GM12878 (cell line): ENCODE results near the gene SH2D2A.

ENCODE experiments used
- BACH1 ChIP-seq: fragments of 450-650 bp; IDR thresholded peaks from 2 replicates; pipeline ENCODE4 v1.6.1; 2017; ENCODE audit warnings: mild to moderate bottlenecking, borderline replicate concordance
- BCL11A ChIP-seq: IDR thresholded peaks from 2 replicates; pipeline ENCODE4 v1.6.1; 2011; ENCODE audit warnings: low read depth, low read length
- POLR2AphosphoS5 ChIP-seq: IDR thresholded peaks from 2 replicates; pipeline ENCODE4 v1.6.1; 2011; ENCODE audit warnings: mild to moderate bottlenecking, low read length, inconsistent platforms
- RCOR1 ChIP-seq: conservative IDR thresholded peaks from 2 replicates; pipeline ENCODE4 v1.6.1; 2012; ENCODE audit warnings: low read depth, low read length, improper control_type of control experiment
- SMAD5 ChIP-seq: IDR thresholded peaks from 2 replicates; pipeline ENCODE4 v1.6.1; 2016; ENCODE audit warnings: antibody characterized with exemption, low read depth
- SP1 ChIP-seq: IDR thresholded peaks from one replicate; pipeline ENCODE4 v1.6.1; 2011; ENCODE audit warnings: low read depth, low read length
- ZNF274 ChIP-seq: IDR thresholded peaks from one replicate; pipeline ENCODE4 v1.8.0; 2011; ENCODE audit not compliant: insufficient read length, insufficient read depth
- TF ChIP-seq, protein P1 (sequence below): IDR thresholded peaks from 2 replicates; pipeline ENCODE4 v1.6.1; 2012; ENCODE audit warnings: low read depth, low read length, improper control_type of control experiment
- TF ChIP-seq, protein P2 (sequence below), 3 experiments: IDR thresholded peaks in 2 of 3; conservative IDR thresholded peaks in 1 of 3; 2 replicates each; pipeline ENCODE4 v1.5.1; 2011; ENCODE audit warnings: low read depth in 3 of 3, low read length in 3 of 3, mild to moderate bottlenecking in 3 of 3, control low read depth in 2 of 3, moderate library complexity in 2 of 3, inconsistent platforms in 1 of 3, mixed read lengths in 1 of 3; ENCODE audit not compliant: control insufficient read depth in 2 of 3, insufficient read depth in 1 of 3; ENCODE audit errors: extremely low read depth in 1 of 3
- TF ChIP-seq, protein P3 (sequence below): IDR thresholded peaks from 2 replicates; pipeline ENCODE4 v1.6.1; 2011; ENCODE audit warnings: mild to moderate bottlenecking, low read depth, low read length, moderate library complexity; ENCODE audit not compliant: insufficient replicate concordance
- TF ChIP-seq, protein P4 (sequence below): IDR thresholded peaks from 2 replicates; pipeline ENCODE4 v1.6.1; 2012; ENCODE audit warnings: low read depth, low read length, improper control_type of control experiment
- TF ChIP-seq, protein P5 (sequence below): fragments of 450-650 bp; IDR thresholded peaks from 2 replicates; pipeline ENCODE4 v1.6.1; 2017; ENCODE audit warnings: mild to moderate bottlenecking

DNA sequence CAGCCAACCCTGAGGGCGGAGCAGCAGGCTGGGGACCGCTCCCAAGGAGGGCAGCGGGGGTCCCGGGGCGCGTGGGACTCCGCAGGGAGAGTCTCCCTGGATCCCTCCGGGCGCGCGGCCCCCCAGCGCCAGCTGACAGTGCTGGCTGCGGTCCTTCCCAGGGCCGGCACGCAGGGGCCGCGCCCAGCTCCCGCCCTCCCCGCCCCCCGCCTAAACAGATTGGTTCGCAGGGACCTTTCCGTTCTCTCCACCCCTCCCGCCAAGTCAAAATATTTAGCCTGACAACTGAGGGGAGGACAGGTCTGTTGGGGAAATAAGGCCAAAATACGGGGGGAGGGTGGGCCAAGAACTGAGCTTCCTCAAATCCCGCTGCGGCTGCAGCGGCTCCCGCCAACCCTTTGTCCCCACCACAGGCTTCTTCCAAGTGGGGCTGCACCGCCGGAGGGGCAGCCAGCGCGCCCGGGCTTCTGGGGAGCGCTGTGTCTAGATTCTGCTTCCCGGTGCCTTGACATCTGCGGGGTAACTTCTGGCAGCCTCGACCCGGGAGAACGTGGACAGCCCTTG is 42.4 kb upstream of the SH2D2A start, which contains the start of gene INSRR:
- TF ChIP-seq POLR2AphosphoS5 (no peak), BACH1 (no peak), BCL11A (no peak), RCOR1 (no peak), SP1 (no peak), ZNF274 (no peak), SMAD5 (no peak)
- TF ChIP-seq, protein P1, sequence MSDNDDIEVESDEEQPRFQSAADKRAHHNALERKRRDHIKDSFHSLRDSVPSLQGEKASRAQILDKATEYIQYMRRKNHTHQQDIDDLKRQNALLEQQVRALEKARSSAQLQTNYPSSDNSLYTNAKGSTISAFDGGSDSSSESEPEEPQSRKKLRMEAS, result no peak
- TF ChIP-seq, protein P2, sequence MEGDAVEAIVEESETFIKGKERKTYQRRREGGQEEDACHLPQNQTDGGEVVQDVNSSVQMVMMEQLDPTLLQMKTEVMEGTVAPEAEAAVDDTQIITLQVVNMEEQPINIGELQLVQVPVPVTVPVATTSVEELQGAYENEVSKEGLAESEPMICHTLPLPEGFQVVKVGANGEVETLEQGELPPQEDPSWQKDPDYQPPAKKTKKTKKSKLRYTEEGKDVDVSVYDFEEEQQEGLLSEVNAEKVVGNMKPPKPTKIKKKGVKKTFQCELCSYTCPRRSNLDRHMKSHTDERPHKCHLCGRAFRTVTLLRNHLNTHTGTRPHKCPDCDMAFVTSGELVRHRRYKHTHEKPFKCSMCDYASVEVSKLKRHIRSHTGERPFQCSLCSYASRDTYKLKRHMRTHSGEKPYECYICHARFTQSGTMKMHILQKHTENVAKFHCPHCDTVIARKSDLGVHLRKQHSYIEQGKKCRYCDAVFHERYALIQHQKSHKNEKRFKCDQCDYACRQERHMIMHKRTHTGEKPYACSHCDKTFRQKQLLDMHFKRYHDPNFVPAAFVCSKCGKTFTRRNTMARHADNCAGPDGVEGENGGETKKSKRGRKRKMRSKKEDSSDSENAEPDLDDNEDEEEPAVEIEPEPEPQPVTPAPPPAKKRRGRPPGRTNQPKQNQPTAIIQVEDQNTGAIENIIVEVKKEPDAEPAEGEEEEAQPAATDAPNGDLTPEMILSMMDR (IDR thresholded peaks at IDR 0.05 in 2 of 3, conservative IDR thresholded peaks at IDR 0.05 in 1 of 3; ENCODE audit: control insufficient read depth in 2 of 3, extremely low read depth in 1 of 3, insufficient read depth in 1 of 3, low read depth in 3 of 3, low read length in 3 of 3), result no peak
- TF ChIP-seq, protein P3, sequence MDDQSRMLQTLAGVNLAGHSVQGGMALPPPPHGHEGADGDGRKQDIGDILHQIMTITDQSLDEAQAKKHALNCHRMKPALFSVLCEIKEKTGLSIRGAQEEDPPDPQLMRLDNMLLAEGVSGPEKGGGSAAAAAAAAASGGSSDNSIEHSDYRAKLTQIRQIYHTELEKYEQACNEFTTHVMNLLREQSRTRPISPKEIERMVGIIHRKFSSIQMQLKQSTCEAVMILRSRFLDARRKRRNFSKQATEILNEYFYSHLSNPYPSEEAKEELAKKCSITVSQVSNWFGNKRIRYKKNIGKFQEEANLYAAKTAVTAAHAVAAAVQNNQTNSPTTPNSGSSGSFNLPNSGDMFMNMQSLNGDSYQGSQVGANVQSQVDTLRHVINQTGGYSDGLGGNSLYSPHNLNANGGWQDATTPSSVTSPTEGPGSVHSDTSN, result no peak
- TF ChIP-seq, protein P4, sequence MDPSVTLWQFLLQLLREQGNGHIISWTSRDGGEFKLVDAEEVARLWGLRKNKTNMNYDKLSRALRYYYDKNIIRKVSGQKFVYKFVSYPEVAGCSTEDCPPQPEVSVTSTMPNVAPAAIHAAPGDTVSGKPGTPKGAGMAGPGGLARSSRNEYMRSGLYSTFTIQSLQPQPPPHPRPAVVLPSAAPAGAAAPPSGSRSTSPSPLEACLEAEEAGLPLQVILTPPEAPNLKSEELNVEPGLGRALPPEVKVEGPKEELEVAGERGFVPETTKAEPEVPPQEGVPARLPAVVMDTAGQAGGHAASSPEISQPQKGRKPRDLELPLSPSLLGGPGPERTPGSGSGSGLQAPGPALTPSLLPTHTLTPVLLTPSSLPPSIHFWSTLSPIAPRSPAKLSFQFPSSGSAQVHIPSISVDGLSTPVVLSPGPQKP, result no peak
- TF ChIP-seq, protein P5, sequence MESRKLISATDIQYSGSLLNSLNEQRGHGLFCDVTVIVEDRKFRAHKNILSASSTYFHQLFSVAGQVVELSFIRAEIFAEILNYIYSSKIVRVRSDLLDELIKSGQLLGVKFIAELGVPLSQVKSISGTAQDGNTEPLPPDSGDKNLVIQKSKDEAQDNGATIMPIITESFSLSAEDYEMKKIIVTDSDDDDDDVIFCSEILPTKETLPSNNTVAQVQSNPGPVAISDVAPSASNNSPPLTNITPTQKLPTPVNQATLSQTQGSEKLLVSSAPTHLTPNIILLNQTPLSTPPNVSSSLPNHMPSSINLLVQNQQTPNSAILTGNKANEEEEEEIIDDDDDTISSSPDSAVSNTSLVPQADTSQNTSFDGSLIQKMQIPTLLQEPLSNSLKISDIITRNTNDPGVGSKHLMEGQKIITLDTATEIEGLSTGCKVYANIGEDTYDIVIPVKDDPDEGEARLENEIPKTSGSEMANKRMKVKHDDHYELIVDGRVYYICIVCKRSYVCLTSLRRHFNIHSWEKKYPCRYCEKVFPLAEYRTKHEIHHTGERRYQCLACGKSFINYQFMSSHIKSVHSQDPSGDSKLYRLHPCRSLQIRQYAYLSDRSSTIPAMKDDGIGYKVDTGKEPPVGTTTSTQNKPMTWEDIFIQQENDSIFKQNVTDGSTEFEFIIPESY, result no peak
